HepG2 (cell line): ENCODE measurements around the gene ZMYND12.

Source experiments
- FOXA1 ChIP-seq, 2 experiments: fragments of 450-650 bp in 1 of 2; sonication (generic) in 1 of 2; formaldehyde crosslinking in 1 of 2; IDR thresholded peaks; 2 replicates each; pipeline versions ENCODE4 v1.4.0 to v1.6.1; 2016 to 2020; ENCODE audit warnings: missing genetic modification reagents in 1 of 2
- IRF2 ChIP-seq: IDR thresholded peaks from 2 replicates; pipeline ENCODE4 v1.6.1; 2018; ENCODE audit warnings: missing genetic modification reagents, missing compliant biosample characterization
- KDM5A ChIP-seq: fragments of 200-600 bp; sonication (generic); IDR thresholded peaks from 2 replicates; pipeline ENCODE4 v1.7.0; 2018; ENCODE audit warnings: antibody characterized with exemption, mild to moderate bottlenecking, low read length, borderline replicate concordance
- PHF21A ChIP-seq: sonication (generic); formaldehyde crosslinking; IDR thresholded peaks from 2 replicates; pipeline ENCODE4 v1.5.0; 2020; ENCODE audit warnings: mild to moderate bottlenecking, missing genetic modification reagents
- POLR2A ChIP-seq, 2 experiments: IDR thresholded peaks; 2 replicates each; pipeline ENCODE4 v1.6.1; 2011; ENCODE audit warnings: low read depth in 2 of 2, low read length in 2 of 2, mild to moderate bottlenecking in 1 of 2, moderate library complexity in 1 of 2; ENCODE audit not compliant: insufficient read depth in 1 of 2
- POLR2AphosphoS5 ChIP-seq: IDR thresholded peaks from 2 replicates; pipeline ENCODE4 v1.6.1; 2012; ENCODE audit warnings: low read depth, low read length
- RAD21 ChIP-seq: fragments of 450-650 bp; formaldehyde crosslinking; IDR thresholded peaks from 2 replicates; pipeline ENCODE4 v1.5.0; 2020; ENCODE audit warnings: mild to moderate bottlenecking
- SMAD3 ChIP-seq: sonication (generic); formaldehyde crosslinking; IDR thresholded peaks from 2 replicates; pipeline ENCODE4 v1.4.0; 2020; ENCODE audit warnings: missing genetic modification reagents
- TCF12 ChIP-seq, 2 experiments: fragments of 450-650 bp in 1 of 2; sonication (generic) in 1 of 2; formaldehyde crosslinking in 1 of 2; IDR thresholded peaks; 2 replicates each; pipeline versions ENCODE4 v1.6.1 to v1.8.0; 2017 to 2022; ENCODE audit warnings: antibody characterized with exemption in 1 of 2, mild to moderate bottlenecking in 1 of 2, missing genetic modification reagents in 1 of 2, moderate library complexity in 1 of 2
- ZNF484 ChIP-seq: sonication (generic); formaldehyde crosslinking; IDR thresholded peaks from 2 replicates; pipeline ENCODE4 v1.5.1; 2020; ENCODE audit warnings: mild to moderate bottlenecking, low read depth, missing genetic modification reagents, borderline replicate concordance
- TF ChIP-seq, protein P1 (sequence below): sonication (generic); formaldehyde crosslinking; IDR thresholded peaks from 2 replicates; pipeline ENCODE4 v1.4.0; 2020; ENCODE audit warnings: missing genetic modification reagents
- TF ChIP-seq, protein P2 (sequence below): sonication (generic); formaldehyde crosslinking; IDR thresholded peaks from 2 replicates; pipeline ENCODE4 v1.8.1; 2022; ENCODE audit warnings: low read depth, mild to moderate bottlenecking, missing genetic modification reagents
- TF ChIP-seq, protein P3 (sequence below): sonication (generic); formaldehyde crosslinking; IDR thresholded peaks from 2 replicates; pipeline ENCODE4 v1.4.0; 2020; ENCODE audit warnings: missing genetic modification reagents

DNA sequence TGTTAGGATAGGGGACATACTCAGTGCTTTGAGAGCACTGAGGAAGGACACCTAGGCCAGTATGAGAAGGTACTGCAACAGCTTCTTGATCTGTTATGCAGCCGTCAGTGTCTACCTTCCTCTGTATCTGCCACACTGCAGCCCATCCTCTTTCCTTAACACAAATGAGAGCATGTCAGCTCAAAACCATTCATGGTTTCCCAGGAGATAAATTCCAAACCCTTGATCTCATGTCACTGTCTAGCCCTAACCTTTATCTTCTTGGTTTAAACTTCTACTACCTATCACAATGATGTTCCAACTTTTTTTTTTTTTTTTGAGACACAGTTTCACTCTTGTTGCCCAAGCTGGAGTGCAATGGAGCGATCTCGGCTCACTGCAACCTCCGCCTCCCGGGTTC, 1.4 kb downstream of the ZMYND12 start:
- TF ChIP-seq TCF12 (IDR thresholded peaks at IDR 0.05) (no peak), TCF12 (CRISPR knock-in tag; IDR thresholded peaks at IDR 0.05) (no peak), POLR2AphosphoS5 (no peak), FOXA1 (IDR thresholded peaks at IDR 0.05) (no peak), FOXA1 (CRISPR knock-in tag; IDR thresholded peaks at IDR 0.05) (no peak), SMAD3 (CRISPR knock-in tag) (no peak), ZNF484 (CRISPR knock-in tag) (no peak), RAD21 (CRISPR knock-in tag) (no peak), IRF2 (CRISPR knock-in tag) (no peak), POLR2A (IDR thresholded peaks at IDR 0.05; ENCODE audit: insufficient read depth in 1 of 2, low read depth in 2 of 2, low read length in 2 of 2) (no peak), KDM5A (no peak), PHF21A (CRISPR knock-in tag) (no peak)
- TF ChIP-seq, protein P1, sequence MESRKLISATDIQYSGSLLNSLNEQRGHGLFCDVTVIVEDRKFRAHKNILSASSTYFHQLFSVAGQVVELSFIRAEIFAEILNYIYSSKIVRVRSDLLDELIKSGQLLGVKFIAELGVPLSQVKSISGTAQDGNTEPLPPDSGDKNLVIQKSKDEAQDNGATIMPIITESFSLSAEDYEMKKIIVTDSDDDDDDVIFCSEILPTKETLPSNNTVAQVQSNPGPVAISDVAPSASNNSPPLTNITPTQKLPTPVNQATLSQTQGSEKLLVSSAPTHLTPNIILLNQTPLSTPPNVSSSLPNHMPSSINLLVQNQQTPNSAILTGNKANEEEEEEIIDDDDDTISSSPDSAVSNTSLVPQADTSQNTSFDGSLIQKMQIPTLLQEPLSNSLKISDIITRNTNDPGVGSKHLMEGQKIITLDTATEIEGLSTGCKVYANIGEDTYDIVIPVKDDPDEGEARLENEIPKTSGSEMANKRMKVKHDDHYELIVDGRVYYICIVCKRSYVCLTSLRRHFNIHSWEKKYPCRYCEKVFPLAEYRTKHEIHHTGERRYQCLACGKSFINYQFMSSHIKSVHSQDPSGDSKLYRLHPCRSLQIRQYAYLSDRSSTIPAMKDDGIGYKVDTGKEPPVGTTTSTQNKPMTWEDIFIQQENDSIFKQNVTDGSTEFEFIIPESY: no peak
- TF ChIP-seq, protein P2, sequence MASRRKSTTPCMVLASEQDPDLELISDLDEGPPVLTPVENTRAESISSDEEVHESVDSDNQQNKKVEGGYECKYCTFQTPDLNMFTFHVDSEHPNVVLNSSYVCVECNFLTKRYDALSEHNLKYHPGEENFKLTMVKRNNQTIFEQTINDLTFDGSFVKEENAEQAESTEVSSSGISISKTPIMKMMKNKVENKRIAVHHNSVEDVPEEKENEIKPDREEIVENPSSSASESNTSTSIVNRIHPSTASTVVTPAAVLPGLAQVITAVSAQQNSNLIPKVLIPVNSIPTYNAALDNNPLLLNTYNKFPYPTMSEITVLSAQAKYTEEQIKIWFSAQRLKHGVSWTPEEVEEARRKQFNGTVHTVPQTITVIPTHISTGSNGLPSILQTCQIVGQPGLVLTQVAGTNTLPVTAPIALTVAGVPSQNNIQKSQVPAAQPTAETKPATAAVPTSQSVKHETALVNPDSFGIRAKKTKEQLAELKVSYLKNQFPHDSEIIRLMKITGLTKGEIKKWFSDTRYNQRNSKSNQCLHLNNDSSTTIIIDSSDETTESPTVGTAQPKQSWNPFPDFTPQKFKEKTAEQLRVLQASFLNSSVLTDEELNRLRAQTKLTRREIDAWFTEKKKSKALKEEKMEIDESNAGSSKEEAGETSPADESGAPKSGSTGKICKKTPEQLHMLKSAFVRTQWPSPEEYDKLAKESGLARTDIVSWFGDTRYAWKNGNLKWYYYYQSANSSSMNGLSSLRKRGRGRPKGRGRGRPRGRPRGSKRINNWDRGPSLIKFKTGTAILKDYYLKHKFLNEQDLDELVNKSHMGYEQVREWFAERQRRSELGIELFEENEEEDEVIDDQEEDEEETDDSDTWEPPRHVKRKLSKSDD (CRISPR knock-in tag): no peak
- TF ChIP-seq, protein P3, sequence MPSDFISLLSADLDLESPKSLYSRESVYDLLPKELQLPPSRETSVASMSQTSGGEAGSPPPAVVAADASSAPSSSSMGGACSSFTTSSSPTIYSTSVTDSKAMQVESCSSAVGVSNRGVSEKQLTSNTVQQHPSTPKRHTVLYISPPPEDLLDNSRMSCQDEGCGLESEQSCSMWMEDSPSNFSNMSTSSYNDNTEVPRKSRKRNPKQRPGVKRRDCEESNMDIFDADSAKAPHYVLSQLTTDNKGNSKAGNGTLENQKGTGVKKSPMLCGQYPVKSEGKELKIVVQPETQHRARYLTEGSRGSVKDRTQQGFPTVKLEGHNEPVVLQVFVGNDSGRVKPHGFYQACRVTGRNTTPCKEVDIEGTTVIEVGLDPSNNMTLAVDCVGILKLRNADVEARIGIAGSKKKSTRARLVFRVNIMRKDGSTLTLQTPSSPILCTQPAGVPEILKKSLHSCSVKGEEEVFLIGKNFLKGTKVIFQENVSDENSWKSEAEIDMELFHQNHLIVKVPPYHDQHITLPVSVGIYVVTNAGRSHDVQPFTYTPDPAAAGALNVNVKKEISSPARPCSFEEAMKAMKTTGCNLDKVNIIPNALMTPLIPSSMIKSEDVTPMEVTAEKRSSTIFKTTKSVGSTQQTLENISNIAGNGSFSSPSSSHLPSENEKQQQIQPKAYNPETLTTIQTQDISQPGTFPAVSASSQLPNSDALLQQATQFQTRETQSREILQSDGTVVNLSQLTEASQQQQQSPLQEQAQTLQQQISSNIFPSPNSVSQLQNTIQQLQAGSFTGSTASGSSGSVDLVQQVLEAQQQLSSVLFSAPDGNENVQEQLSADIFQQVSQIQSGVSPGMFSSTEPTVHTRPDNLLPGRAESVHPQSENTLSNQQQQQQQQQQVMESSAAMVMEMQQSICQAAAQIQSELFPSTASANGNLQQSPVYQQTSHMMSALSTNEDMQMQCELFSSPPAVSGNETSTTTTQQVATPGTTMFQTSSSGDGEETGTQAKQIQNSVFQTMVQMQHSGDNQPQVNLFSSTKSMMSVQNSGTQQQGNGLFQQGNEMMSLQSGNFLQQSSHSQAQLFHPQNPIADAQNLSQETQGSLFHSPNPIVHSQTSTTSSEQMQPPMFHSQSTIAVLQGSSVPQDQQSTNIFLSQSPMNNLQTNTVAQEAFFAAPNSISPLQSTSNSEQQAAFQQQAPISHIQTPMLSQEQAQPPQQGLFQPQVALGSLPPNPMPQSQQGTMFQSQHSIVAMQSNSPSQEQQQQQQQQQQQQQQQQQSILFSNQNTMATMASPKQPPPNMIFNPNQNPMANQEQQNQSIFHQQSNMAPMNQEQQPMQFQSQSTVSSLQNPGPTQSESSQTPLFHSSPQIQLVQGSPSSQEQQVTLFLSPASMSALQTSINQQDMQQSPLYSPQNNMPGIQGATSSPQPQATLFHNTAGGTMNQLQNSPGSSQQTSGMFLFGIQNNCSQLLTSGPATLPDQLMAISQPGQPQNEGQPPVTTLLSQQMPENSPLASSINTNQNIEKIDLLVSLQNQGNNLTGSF (CRISPR knock-in tag): no peak
